NK-92 (cell line): ENCODE measurements around the gene MEMO1.
"Not testable (repeated sequence)": the region's sequence is repeated elsewhere in the genome, so short reads cannot be mapped to it uniquely, and the experiment has no call there.

ENCODE experiments used
- DNase-seq: peaks from one replicate; lab custom pipeline; 2025; ENCODE audit not compliant: unreplicated experiment; lab: John Stamatoyannopoulos, UW

MEMO1 gene

DNA sequence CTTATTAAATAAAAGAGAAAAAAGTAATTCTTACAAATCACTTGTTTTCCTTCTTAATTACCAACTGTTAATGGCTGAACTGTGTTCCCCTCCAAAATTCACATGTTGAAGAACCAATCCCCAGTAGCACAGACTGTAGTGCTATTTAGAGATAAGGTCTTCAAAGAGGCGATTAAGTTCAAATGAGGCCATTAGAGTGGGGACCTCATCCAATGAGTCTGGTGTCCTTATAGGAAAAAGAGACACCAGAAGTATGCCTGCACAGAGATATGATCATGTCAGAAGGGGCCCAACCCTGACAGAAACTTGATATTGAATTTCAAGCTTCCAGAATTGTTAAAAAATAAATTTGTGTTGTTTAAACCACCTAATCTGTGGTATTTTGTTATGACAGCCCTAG is 89.8 kb downstream of the MEMO1 start:
- DNase-seq = no peak

DNA sequence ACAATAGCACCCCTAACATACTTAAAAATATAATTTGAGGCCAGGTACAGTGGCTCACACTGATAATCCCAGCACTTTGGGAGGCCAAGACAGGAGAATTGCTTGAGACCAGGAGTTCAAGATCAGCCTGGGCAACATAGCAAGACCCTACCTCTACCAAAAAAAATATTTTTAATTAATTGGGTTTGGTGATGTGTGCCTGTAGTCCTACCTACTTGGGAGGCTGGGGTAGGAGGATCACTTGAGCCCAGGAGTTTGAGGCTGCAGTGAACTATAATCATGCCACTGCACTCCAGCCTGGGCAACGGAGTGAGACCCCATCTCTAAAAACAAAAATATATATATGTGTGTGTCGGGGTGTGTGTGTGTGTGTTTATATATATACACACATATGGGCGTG is 91.3 kb downstream of the MEMO1 start:
- no peak for DNase-seq

DNA sequence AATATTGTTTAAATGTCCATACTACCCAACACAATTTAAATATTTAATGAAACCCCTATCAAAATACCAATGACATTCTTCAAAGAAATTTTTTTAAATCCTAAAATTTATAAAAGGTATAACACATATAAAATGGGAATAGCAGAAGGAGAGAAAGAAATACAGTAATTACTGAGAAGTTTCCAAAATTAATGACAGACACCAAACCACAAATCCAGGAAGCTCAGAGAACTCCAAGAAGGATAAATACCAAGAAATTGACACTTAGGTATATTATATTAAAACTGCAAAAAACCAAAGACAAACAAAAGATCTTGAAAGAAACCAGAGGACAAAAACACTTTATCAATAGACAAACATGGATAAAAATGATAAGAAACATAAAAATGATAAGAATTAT is 101.1 kb downstream of the MEMO1 start:
- no peak for DNase-seq

DNA sequence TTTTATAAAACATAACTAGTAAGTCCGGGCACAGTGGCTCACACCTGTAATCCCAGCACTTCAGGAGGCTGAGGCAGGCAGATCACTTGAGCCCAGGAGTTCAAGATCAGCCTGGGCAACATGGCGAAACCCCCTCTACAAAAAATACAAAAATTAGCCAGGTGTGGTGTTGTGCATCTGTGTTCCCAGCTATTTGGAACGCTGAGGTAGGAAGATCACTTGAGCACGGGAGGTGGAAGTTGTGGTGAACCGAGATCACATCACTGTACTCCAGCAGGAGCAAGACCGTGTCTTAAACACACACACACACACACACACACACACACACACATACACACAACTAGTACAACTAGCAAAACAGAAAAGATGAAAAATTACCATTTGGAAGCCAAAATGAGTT is 103.3 kb downstream of the MEMO1 start:
- not testable (repeated sequence) for DNase-seq

DNA sequence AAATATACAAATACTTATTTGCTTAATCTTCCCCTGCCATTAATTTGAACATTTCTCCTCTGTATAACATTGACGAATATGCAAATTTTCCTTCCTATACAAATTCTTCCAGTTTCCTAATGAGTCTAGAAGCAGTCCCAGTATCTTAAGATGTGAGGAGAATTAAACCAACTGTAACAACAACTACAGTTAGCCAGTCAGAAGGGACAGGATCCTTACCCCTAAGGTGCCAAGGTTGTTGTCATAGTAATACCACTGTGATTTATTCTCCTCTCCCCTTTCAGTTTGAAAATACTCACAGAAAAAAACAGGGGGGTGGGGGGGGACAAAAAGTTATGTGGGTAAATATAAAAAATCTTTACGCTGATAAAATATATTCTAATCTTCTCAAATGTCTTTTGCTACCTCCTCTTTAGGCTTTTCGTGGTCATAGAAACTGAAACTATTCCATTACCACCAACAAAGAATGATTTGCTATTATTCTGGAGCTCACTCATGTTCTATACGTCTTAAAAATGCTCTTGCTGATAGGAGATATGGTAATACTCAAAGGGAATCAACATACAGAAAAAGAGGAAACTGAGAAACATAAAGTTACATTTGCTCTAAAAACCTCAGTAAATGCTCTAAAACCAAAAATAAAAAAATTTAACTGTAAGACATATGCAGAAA is 107.6 kb downstream of the MEMO1 start:
- DNase-seq = no peak

DNA sequence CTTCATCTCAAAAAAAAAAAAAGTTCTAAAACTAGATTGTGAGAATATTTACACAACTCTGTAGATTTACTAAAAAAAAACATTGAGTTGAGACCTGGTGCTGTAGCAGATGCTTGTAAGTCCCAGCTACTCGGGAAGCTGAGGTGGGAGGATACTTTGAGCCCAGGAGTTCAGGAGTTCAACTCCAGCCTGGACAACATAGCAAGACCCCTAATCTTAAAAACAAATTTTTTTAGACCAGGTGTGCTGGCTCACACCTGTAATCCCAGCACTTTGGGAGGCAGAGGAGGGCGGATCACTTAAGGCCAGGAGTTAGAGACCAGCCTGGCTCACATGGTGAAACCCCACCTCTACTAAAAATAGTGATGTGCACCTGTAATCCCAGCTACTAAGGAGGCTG is 108.9 kb downstream of the MEMO1 start:
- no peak for DNase-seq

DNA sequence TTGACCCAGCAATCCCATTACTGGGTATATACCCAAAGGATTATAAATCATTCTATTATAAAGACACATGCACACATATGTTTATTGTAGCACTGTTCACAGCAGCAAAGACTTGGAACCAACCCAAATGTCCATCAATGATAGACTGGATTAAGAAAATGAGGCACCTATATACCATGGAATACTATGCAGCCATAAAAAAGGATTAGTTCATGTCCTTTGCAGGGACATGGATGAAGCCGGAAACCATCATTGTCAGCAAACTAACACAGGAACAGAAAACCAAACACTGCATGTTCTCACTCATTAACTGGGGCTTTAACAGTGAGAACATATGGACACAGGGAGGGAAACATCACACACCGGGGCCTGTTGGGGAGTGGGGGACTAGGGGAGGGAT is 110.7 kb downstream of the MEMO1 start:
- DNase-seq = not testable (repeated sequence)

DNA sequence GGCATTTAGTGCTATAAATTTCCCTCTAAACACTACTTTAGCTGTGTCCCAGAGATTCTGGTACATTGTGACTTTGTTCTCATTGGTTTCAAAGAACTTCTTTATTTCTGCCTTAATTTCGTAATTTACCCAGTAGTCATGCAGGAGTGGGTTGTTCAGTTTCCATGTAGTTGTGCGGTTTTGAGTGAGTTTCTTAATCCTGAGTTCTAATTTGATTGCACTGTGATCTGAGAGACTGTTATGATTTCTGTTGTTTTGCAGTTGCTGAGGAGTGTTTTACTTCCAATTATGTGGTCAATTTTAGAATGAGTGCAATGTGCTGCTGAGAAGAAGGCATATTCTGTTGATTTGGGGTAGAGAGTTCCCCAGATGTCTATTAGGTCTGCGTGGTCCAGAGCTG is 112.5 kb downstream of the MEMO1 start:
- not testable (repeated sequence) for DNase-seq

DNA sequence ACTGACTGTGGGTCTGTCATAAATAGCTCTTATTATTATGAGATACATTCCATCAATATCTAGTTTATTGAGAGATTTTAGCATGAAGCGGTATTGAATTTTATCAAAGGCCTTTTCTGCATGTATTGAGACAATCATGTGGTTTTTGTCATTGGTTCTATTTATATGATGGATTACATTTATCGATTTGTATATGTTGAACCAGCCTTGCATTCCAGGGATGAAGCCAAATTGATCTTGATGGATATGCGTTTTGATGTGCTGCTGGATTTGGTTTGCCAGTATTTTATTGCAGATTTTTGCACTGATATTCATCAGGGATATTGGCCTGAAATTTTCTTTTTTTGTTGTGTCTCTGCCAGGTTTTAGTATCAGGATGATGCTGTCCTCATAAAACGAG is 113.5 kb downstream of the MEMO1 start:
- DNase-seq = not testable (repeated sequence)

DNA sequence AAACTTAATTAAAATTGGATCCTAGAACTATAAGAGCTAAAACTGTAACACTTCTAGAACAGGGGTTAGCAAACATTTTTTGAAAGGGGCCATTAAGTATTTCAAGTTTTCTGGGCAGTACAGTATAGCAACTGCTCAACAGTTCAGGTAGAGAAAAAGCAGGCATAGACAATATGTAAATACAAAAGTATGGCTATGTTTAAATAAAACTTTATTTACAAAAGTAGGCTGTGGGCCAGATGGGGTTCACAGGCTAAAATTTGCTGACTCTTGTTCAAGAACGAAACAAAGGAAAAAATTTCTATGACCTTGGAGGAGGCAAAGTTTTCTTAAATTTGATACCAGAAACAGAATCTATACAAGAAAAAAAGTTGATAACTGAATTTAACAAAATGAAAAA is 114.5 kb downstream of the MEMO1 start:
- no peak for DNase-seq

DNA sequence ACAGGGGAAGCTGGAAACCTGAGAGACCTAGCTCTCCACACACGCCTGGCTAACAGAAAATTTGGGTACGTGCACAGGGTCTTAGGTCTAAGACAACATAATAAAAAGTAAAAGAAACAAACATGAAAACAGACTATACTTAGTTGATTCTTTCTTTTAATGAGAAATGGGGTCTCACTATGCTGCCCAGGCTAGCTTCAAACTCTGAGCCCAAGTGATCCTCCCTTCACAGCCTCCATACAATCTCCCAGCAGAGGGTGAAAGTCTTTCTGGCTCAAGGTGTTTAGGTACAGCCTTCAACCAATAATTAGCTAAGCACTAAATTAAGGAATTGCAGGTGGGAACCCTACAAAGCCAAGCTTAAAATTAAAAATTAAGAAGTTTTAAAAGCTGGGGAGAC is 116.2 kb downstream of the MEMO1 start:
- DNase-seq = no peak

DNA sequence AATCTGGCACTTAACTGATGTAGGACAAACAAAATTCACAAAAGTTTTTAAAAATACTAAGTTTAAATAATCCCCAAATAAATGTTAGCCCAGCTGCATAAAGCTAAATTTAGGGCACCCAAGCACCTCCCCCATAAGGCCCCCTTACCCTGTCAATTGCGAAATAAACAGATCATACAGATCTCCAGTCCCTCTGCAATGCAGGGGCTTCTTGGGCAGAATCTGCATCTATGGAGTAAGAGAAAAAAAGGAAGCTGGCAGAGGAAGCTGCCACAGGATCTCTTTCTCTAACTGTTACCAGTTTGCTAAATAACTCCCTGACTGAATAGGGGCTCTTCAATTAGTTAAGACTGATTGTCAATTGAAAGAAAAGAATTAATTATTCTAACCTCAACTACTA is 117.7 kb downstream of the MEMO1 start:
- no peak for DNase-seq

DNA sequence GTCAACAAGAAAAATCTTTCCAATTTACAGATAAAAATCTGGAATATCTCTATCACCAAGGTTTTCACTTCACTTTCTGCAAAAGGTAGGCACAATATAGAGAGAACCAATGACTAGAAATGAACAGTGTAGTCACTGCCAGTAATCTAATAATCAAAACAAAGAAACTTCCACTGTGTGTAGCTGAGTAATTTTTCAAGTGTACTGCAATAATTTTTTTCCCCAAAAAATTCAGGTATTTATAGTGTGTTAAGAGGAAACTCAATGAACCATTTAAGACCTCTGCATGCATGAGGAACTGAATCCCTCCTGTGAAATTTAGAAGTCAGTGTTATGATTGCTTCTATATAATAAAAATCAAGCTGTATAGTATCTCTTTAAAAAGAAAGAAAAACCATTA is 121.8 kb downstream of the MEMO1 start:
- DNase-seq = no peak

DNA sequence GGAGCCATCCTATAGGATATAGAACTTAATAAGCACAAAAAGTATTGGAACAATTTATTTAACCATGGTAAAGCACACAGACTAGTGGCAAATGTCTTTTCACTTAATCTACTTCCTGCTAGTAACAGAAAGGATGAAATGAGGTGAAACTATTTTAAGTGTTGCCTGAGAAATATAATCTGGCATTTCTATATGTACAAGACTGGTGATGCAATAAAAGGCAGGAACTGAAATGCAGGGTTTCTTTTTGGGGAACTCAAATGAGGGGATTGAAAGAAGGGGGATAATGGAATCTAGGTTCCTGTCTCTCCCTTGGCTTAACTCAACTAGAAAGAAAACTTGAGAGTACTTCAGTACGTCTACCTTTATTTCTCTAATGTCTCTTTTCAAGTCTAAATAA is 122.3 kb downstream of the MEMO1 start:
- DNase-seq = no peak

DNA sequence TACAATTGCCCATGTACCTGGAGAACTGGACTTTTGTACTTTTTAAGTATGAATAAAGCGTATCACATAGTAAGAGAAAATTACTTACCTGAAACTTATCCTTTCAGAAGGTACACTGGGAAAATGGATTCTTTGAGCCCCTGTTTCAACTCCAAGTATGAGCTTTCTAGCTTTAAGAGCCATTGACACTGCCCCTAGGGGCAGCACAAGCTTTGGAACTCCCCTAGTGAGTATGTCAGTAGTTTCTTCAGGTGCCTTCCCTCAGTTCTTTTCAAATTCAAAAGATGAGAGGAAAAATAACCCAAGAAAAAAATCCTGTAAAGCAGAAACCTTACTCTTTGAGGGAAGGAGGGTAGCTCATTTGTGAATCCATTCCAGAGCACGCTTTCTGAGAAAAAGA is 124.1 kb downstream of the MEMO1 start:
- DNase-seq = no peak

DNA sequence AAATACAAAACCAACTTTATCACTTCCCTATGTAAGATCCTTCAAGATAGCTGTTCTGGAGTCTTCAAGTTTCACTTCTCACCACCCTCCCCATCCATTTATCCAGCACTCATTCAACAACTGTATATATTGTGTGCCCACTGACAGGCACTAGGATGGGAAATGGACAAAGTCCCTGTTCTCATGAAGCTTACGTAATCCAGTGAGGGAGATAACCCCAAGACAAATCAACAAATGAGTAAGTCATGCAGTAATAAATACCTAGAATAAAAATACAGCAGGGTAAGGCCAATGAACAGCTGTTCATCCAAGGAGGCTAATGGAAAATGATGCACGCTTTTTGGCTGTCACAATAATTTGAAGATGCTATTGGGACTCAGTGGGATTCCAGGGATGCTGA is 133.8 kb downstream of the MEMO1 start:
- DNase-seq = no peak

DNA sequence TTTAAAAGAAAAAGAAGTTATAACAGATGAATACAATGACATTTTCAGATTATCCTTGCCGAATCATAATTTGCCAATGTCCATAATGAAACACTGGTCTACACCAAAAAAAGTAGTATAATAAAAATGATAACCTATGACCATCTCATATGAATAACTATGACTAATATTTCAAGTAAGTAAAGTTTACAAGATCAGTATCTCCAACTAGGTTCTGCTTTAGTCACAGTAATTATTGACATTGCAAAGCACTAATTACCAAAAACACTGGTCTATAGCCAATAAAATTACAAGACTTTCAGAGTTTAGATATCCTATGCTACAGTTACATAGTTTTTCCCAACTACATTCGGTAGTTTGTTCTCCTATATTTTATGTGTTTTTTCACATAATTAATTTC is 136.7 kb downstream of the MEMO1 start:
- no peak for DNase-seq

DNA sequence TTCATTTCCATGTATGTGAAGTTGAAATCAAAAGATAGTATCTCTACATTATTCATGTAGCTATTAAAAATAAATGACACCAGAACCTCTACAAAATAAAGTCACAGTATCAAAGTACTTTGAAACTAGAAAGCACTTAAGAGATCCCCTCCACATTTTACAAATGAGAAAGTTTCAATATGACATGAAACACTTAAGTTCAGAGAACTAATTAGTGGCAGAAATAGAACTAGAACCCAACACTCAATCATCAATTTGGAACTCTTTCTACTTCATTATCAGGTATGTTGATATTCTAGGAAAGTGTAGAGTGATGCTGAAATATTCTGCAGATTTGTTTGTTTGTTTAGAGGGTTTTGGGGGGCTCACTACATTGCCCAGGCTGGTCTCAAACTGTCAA is 145.6 kb downstream of the MEMO1 start:
- DNase-seq = no peak

DNA sequence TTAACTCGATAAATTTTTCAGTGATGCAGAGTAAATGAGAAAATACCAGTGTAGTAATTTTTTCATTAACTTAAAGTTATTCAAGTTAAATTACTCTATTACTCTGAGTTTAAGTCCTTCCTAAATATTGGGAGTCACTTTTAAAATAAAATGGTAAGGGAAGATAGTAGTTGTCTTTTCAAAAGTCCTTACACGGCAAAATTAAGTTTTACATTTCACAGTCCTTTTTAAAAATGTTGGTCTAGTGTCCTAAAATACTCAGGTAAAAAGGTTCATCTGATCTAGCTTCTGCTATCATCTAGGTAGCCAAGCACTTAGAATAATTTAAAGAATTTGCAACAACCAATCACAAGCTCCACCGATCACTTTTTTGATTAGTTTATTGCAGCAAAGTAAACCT is 146.9 kb downstream of the MEMO1 start:
- no peak for DNase-seq

DNA sequence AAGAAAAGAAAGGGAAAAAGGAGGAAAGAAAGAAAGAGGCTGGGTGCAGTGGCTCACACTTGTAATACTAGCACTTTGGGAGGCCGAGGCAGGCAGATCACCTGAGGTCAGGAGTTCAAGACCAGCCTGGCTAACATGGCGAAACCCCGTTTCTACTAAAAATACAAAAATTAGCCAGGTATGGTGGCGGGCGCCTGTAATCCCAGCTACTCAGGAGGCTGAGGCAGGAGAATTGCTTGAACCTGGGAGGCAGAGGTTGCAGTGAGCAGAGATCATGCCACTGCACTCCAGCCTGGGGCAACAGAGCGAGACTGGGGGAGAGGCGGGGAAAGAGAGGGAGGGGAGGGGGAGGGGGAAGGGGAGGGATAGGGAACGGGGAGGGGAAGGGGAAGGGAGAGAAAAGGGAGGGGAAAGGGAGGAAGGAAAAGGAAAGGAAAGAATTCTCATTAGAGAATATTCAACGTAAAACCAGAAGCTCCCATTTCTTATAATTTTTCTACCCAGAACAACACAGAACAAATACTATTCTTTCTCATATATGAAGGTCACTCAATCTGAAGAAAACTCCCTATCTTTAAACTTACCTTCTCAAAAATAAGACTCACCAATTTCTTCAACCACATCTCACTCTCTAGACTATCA is 147.7 kb downstream of the MEMO1 start:
- not testable (repeated sequence) for DNase-seq

DNA sequence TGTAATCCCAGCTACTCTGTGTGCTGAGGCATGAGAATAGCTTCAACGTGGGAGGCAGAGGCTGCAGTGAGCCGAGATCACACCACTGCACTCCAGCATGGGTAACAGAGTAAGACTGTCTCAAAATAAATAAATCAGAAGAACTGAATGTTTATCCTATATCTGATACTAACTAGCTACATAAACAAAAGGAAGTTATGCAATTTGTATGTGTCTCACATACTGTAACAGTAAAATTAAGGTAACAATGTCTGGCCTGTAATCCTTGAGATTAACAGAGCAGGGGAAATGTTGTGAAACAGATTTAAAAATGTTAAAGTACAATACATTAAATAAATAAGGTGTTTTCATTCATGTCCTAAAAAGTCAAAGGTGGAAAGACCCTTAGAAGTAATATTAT is 150.8 kb downstream of the MEMO1 start:
- no peak for DNase-seq

DNA sequence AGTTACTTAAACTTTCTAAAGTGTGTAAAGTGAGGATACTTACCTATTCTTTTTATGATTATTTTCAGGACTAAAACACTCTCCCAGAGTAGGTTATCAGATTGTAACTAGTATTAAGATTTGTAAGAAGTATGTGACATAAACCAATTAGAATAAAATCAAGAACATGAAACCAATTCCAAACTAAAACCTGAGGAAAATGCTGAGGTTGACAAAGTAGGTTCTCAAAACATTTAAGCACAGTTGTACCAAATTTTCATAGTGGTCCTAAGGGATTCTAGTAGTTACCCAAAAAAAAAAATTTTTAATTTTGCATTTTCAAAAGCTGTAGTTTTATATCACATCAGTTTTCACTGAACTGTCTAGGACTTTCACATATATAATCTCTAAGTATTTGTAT is 157.3 kb downstream of the MEMO1 start:
- DNase-seq = no peak

DNA sequence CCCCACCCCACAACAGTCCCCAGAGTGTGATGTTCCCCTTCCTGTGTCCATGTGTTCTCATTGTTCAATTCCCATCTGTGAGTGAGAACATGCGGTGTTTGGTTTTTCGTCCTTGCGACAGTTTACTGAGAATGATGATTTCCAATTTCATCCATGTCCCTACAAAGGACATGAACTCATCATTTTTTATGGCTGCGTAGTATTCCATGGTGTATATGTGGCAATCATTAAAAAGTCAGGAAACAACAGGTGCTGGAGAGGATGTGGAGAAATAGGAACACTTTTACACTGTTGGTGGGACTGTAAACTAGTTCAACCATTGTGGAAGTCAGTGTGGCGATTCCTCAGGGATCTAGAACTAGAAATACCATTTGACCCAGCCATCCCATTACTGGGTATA is 168.7 kb downstream of the MEMO1 start:
- DNase-seq = not testable (repeated sequence)
